Hematopoietic multipotent progenitor cell treated with erythropoietin and hydrocortisone succinate and interleukin-3 and kit ligand, for 15 days (in vitro differentiated cells): ENCODE measurements around the gene COL19A1.

Source experiments
- DNase-seq: peaks from one replicate; pipeline ENCODE4 v3.0.0-alpha.2; 2015; ENCODE audit warnings: low spot score

The COL19A1 gene

DNA sequence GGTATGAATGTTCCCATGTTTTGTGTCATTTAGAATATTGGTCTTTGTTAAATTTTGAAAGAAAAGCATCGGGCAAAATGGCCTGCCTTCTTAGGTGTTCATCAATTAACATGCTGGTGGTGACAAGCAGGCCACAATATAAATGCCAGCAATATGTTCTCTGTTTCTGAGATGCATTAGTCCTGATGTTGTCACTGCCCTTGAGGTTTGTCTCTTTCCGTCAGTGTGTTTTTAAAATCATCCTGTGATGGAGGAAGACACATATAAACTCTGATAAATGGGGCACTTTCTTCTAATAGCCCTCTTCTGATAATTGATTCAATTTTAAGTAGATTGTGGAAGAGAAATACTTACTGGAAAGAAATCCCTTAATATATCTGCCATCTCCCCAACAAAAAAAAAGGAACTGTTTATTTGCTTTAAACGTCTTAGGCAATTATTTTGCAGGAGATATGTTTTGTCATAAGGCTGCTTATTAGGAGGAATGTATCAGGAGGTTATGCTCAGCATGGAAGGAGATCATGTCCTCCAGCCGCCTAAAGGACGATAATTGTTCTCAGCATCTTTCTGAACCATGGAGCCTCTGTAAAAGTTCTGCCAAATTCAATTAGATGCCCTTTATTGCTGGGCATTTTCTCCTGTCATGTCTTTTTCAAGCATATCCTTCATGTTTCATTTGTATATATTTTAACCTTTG, 302.5 kb downstream of the COL19A1 start:
- no peak for DNase-seq

DNA sequence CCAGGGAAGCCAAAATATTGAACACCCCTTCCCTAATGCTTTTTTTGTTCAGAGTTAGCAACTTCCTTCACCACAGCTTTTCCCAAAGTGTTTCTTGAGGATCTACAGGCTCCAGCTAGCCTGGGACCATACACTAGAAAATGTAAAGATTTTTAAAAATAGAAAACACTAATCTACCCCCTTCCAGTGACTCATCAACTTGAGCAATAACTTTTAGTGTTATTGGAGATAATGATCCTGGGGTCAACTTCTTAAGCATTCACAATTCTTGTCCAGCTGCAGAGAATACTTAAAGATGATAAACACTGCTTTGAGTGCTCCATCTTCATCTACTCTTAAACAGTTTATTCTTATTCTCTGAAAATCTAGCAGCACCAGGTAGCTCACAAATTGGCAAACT, 304.9 kb downstream of the COL19A1 start:
- no peak for DNase-seq

DNA sequence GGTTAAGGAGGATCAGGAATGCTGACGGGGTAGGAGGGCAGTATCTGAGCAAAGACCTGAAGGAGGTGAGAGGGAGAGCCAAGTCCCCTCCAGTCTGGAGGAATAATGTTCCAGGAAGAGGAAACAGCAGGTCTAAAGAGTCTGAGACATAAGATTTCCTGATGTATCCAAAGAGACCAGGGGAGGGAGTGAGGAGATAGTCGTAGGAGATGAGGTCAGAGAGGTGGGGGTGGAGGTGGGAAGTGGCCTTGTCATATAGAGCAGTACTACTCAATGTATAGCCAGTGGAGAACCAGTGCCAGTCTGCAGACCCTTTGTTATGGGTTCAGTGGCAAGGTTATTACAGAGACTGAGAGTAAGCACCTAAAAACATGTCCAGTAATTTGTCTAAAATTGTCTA, 305.9 kb downstream of the COL19A1 start:
- DNase-seq = no peak

DNA sequence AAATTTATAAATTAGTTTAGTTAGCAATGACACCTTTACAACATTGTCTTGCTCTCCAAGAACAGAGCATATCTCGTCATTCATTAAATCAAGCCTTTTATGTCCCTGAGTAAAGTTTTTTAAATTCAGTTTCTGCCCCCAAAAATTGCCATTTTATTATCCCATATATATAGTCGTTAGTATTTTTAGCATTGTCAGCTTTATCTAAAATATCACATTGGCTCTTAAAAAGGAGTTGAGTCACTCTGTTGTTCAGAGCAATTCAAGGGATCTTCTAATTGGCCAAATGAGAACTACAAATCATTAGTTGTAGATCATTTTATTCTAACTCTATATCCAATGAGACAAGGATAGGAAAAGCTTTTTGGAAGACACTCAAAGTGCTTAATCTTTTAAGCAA, 309.4 kb downstream of the COL19A1 start:
- DNase-seq = no peak

DNA sequence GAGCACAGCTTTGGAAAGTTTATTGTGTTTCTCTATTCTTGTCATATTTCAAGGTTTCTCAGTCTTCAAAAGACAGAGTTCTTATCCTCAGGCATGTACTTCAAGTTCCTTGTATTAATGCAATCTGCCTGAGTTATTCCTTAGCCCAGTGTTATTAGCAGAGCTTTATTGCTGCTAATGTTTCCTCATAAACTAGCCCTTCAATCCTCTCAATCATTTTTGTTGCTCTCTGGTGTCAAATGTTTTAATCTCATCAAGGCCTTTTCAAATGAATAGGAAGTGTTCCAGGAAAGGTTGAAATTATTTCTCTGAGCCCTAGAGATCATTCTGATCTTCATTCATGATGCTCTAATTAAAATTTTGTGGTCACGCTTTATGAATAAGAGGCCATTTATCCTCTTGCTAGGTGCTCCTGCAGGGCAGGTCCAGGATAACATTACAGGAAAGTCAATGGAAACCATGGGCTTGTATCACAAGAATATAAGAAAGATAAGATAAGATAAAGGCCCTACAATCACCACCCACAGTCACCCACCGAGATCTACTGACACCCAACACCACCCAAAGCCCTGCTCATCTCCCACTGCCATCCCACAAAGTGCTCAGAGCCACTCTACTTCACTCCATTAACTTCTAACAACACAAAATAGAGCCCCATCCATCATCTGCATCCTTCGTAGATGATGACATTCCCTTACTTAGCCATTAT, 310.6 kb downstream of the COL19A1 start:
- no peak for DNase-seq

DNA sequence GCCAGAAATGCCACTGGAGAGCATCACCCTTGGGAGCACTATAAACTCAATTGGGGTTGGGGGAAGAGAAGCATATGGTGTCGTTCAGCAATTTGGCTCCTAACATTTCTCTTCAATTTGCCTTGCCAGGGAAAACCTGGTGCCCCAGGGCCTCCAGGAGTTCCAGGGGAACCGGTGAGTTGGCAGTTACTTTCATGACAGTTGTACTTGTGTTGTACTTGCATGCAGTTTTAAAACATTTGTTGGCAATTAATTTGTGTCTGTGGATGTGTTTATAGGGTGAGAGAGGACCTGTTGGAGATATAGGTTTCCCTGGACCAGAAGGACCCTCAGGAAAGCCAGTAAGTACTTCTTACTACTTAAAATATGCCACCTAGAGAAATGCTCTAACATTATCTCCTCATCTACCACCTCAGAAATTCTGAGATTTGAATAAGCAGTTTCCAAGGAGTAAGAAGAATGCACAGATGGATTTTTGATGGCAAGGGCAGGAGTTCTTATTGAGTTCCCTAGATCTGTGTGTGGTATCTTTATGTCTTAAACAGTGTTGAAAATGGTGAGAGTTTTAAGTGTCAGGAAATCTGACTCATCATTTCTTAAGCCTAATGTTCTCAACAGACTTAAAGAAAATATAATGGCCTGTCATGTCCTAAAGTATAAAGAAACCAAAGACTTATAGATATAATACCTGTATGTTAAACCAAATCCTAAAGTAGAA, 314.0 kb downstream of the COL19A1 start:
- DNase-seq = no peak

DNA sequence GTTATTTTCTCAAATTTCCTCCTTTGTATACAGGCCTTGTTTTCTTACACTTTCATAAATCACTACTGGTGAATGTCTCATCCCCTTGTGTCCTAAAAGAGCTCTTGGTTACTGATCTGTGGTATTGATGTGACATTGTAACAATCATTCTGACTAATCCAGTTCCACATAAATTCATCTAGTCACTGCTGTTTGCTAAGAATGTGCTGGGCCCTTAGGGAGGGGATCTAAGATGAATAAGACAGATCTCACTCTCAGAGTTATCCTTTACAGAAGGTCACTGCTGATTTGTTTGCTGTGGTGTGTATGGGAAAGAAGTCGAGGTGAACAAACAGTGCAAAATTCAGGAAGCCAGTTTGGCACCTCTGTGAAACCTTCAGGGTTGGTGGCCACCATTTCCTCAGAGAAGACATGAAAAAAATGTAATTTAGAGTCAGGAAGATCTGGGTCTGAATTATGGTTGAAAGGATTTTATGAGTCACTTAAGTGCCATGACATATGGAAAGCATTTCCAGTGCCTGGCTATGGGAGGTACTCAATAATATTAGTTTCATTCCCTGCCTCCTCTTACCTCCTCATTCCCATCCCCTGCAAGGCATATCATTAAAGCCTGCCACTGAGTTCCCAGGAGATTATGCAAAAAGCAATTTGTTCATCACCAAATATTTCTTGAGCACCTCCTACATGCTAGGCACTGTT, 314.7 kb downstream of the COL19A1 start:
- DNase-seq = no peak

DNA sequence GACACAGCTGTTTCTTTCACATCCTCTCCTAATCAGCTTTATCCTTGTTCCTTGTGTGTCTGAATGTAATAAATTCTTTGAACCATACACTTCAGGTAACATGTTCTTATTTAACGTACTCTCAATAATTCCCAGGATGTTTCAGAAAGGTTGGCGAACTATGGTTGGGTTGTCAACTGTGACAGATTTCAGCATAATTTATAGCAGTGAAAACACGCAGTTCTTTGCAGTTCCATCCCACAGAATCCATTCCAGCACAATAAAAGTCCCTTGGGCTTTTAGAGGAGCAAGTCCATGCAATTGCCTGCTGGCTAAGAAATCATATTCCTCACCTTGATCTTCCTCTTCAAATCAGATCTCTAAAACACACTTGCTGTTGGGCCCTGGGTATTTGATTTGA, 317.2 kb downstream of the COL19A1 start:
- no peak for DNase-seq

DNA sequence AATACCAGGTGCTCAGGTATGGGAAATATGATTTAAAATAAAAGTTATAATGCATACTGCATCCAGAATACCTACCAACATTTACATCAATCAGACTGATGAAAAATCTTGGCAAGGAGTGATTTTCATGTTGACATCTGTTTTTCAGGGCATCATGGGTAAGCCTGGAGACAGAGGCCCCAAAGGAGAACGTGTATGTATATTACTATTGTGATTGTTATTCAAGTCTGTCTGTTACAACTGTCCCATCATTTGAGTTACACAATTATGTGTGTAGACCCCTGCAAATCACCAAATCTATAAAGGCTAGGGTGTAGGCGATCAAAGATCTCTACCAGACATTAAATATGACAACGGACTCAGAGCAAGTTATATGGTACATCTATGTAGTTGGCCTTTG, 318.4 kb downstream of the COL19A1 start:
- no peak for DNase-seq

DNA sequence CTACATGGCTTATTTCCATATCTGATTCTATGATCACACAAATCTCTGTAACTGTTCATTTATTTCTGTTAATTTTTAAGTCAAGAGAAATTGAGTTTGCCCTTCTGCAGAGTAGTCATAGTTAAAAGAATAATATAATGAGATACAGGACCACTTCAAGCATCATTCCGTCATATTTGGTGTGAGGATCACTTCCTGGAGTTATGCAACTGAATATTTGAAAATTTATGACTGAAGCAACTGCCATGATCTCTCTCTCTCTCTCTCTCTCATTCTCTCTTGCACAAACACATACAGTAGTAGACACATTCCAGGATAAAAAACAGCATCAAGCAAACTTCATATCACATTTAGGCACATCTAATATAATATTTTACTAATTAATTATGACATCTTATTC, 320.1 kb downstream of the COL19A1 start:
- DNase-seq = no peak

DNA sequence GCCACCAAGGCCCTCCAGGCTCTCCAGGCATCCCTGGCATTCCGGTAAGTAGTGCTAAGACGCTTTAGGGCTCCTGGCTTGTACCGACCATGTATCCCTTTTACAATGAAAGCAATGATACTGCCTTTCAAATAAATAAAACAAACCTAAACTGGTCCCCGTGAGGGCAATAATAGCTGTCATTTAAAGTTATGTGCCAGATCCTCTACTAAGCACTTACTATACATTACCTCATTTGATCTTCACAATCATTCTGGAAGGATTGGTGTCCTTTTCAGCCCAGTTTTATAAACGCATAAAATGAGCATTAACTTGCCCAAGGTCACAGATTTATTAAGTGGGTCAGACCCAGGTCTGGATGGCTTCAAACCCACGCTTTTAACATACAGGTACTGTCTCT, 321.8 kb downstream of the COL19A1 start:
- no peak for DNase-seq

DNA sequence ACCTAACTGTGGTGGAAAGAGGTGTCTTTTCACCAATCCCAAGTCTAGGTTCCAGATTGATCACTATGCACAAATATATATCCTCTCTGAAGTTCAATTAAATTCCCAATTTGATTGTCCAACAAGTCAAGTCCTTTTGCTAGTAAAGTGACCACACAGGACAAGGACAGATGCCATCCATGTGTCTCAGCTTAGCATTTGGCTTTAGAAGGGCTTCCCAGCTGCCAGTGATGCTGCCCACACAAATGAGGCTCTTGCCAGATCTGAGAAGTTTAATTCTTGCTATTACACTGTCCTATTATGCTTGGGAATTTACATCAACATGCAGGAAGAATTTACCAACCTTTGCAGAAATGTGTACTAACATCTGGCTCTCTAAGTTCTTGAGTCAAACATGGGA, 328.1 kb downstream of the COL19A1 start:
- no peak for DNase-seq

DNA sequence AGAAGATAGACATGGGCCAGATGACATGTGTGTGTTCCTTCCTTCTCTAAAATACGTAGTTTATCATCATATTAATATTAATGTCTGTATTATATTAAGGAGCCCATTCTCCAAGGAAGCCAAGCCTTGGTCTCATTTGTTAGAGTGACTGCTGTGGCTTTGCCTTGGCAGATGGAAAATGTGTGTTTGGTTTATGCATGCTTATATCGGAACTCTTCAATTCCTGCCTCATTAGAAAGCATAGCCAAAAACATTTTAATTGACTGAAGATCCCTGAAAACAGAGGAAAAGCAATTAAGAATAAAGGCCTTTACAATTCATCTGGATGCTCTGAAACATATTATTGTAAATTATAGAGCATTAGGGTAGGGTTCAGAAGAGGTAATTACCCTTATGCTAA, 330.2 kb downstream of the COL19A1 start:
- DNase-seq = no peak

DNA sequence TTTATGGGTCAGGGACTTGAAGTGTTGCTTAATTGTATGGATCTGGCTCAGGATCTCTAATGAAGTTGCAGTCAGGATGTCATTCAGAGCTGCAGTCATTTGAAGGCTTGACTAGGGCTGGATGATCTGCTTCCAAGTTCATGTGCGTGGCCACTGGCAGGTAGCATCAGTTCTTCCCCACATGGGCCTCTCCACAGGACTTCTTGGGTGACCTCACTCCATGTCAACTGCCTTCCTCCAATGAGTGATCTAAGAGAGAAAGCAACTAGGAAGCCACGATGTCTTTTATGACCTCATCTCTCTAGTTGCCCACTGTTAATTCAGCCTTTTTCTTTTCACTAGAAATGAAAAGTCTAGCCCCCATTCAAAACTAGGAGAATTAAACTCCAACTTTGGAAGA, 332.4 kb downstream of the COL19A1 start:
- no peak for DNase-seq

DNA sequence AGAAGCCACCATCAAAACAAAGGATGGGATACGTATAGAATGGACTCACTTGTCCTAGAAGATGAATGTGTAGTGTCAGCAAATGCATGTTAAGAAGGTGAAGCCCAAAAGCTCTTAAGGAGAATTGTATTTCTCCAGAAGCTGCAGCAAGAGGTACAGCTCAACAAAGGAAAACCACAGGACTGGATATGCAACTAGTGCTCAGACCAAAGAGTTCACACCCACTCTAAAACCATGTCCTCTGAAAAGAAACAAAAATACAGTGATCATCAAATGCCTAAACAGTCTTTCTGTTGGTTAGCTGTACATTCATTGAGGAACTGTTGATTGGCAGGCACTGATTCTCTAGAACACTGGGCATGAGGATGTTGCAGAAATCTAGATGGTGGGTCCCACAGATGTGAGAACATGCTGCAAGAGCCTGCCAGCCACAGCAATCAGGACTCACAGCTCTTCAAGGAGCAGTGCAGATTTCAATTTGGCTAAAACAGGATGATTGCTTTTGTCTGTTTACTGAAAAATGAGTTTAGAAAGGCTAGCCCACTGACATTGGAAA, 342.0 kb downstream of the COL19A1 start:
- DNase-seq = no peak

DNA sequence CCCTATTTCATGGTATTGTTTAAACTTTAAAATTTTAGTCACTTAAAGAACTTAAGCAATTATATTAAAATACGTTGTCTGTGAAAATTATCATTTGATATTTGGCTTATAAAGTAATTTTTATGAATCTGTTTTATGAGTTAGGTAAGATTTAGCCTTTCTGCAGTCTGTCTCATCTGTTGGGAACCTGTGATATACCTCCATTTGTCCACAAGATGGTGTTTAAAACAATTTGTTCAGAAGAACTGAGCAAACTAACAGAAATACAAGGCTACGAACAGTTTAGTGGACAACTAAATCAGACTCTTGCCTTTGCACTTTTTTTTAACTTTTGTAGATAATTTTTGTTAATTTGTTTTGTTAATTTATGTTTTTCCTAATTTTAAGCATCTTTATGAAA, 344.1 kb downstream of the COL19A1 start:
- DNase-seq = no peak

DNA sequence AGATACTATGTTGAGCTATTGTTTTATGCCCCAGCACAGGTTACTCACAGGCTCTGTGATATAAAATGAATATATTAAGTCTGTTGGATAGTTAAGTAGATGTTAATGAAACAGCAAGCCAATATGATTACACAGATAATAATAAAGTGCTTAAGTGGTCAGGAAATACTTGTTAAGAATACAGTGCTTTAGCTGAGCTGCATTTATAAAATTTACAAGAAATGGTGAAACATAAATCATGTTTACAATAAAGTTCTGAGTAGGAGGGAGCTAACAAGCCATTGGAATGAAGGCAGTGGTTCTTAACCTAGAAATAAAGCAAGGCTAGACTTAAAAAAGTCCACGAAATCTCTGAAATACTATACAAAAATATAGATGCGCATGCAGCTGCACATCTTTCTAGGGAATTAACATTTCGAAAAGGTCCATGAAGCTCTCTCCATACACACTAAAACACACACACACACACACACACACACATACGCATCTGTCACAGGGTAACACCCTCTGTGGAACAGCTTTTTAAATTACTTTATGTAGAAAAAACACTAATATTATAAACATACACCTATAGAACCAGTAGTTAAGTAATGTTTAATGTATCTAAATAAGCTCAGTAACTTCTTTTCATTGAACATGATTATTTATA, 349.2 kb downstream of the COL19A1 start:
- DNase-seq = no peak

DNA sequence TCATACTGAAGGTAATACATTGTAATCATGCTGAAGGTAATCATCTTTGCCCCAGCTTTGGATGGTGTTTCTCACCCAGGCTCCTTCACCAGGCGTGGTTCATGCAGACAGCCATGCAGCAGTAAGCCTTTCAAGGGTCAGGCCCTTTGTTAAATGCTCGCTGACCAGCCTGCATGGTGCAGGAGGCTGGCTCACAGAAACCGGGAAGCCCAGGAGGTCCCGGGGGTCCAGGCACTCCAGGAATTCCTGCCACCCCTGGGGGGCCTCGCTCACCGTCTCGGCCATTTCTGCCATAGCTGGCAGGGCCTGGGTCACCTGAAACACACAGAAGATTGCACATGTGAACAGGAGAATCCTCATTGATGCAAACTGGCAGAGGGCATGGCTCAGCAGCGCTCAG, 350.4 kb downstream of the COL19A1 start:
- no peak for DNase-seq

DNA sequence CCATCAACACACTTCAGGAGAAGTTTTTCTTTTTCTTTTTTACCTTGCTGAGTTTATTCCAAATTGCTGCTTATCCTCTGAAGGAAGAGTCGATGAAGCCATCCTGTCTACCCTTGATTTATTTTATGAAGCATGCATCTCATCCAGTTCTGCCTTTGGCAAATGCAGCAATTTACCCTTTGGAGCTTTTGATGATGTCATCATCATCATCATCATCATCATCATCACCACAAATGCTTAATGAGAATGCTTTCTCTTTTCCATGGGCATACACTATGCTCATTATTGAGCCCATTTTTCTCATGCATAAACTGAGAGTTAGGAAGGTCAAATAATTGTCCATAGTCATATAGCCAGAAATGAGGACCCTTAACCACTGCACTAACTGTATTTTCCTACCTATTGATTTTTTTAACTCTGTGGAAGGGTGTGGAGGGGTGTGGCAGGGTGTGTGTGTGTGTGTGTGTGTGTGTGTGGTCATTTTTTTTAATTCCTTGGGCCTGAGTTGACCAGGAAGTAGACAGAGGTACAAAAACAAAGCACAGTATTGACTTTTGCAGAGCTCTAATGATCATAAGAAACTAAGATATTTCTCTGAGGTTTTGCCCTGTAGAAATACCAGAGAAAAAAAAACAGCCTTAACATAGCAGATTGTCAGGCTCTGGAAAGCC, 353.7 kb downstream of the COL19A1 start:
- DNase-seq = no peak

DNA sequence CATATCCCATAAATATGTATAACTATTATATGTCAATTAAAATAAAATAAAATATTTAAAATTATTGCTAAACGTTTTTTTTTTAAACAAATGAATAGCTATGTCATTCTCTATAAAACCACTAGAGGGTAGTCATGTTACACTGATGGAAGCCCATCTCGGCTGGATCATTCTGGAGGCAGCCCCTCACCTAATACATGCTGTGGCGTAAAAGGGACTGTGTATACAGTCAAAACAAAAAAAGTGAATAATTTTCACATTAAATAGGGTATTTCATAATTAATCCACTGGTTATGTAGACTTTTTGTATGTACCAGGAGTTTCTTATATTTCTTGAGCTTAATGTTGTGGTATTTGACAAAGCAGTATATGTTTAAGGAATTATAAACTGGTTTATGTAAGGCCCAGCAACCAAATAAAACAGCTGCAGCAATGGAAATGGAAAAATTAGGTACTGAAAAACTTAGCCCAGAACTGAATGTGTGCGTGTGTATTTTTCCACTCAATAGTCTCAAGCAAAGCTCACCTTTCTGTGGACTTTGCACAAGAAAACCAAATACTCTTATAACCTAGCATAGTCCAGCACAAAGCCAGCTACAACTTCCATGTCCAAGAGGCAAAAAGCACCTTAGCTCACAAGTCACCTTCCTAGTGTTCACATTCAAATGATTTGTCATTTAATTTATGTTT, 354.8 kb downstream of the COL19A1 start:
- peak; percentile 30 for DNase-seq
